HG03025 (cell line): ENCODE results near the gene ZNF519.
"Not testable (repeated sequence)": the region's sequence is repeated elsewhere in the genome, so short reads cannot be mapped to it uniquely, and the experiment has no call there.

Experiments used
- ATAC-seq: cut with Tn5 transposase; IDR thresholded peaks from one replicate; pipeline ENCODE4 v1.9.1; 2021; ENCODE audit warnings: mild to moderate bottlenecking, moderate library complexity; ENCODE audit not compliant: unreplicated experiment, low FRiP score

The ZNF519 gene

GRCh38 chr18:14147935-14148865, 16.0 kb upstream of the ZNF519 start:
- not testable (repeated sequence) for ATAC-seq

GRCh38 chr18:14146771-14147170, 14.5 kb upstream of the ZNF519 start:
- ATAC-seq: not testable (repeated sequence)

DNA sequence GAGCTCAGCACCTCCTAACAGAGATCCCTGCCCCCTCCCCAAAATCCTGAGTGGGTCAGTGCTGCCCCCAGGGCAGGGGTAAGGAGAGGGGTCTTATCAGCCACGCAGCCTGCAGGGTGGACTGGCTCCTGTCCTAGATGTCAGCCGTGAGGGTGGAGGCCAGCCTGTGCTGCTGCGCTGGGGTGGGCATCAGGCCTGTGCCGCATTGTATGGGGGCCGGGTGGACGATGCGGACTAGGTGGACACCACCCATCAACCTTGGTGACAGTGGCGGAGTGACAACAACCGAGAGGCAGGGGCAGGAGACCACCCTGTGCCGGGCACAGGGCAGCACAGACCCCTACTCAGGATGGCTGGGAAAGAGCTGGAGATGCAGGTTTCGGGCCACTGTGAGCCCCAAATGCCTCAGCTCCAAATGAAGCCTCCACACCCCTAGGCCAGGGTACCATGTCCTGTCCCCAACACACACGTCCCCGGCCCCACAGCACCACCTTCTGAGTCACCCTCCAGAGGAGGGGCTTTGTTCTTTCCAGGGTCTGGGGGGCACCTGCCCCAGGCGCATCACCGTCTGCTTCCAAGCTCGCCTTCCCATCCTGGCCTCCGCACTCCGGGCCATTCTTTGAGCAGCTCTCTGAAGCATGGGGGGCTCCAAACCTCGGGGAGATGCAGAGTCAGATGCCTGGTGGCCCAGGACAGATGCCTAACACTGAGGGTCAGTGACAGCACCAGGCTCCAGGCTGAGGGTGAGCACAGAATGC, 13.5 kb upstream of the ZNF519 start:
- ATAC-seq: not testable (repeated sequence)

DNA sequence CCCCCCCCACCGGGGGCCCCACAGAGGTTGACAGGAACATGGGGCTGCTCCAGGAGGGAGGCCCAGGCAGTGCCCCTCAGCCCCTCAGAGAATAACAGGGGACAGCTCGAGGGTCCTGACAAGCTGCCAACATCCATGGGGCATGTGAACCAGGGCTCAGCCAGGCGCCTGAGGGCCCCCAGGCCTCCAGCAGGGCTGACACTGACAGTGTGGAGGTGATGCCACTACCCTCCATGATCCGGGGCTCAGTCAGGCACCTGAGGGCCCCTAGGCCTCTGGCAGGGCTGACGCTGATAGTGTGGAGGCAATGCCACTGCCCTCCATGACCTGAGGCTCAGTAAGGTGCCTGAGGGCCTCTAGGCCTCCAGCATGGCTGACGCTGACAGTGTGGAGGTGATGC, 12.8 kb upstream of the ZNF519 start:
- not testable (repeated sequence) for ATAC-seq

- no peak for ATAC-seq
Measured at GRCh38 chr18:14144628-14144895, 12.3 kb upstream of the ZNF519 start.

- not testable (repeated sequence) for ATAC-seq
Measured at GRCh38 chr18:14143871-14144627, 11.8 kb upstream of the ZNF519 start.

DNA sequence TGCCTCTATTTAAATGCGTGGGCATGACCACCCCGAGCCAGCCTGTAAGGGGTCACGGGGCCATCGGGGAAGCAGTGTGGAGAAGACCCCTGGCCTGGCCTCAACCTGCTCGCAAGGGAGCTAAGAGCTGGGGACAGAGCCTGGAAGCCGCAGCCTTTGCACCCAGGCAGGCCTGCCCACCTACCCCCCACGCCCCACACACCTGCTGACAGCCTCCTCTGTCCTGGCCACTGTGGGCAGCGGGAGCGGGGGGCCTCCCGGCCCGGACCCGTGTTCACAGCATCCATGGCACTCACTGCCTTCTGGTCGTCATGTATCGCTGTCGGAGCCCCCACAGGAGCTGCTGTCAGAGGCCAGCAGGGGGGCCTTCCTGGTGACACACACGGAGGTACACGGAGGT, 11.2 kb upstream of the ZNF519 start:
- not testable (repeated sequence) for ATAC-seq

DNA sequence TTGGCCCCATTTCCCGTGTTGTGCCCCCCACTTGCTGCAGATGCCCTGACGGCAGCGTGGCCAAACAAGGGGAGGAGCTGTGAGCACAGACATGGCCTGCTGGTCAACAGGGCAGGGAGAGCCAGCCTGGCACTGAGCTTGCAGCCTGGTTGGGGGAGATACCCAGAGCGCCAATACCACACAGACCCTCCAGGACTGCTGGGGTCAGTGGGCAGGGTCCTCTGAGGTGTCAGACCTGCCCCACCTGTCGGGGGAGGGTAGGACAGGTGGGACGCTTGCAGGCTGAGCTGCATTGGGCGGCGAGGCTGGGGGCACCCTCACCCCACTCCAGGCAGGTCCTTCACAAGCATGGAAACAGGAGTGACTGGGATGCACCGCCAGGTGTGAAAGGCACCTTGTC, 9.9 kb upstream of the ZNF519 start:
- ATAC-seq: not testable (repeated sequence)

GRCh38 chr18:14139583-14139982, 7.3 kb upstream of the ZNF519 start:
- ATAC-seq: not testable (repeated sequence)

DNA sequence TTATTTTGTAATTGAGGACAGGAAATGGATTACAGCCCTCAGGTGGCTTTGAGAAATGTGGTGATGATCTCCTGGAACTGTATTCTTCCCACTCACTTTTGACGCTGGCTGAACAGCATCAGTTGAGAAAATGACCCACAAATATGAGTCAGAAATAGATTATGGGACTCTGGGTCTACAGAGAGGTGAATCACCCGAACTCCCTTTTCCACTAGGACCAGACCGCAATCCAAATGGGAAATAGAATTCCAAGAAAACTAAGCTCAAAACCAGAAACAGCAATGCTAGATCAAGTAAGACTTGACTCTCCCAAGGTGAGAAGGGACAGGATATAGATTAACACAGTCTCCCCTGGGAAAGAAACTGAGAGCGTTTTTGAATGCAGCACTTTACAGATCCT, 5.7 kb upstream of the ZNF519 start:
- not testable (repeated sequence) for ATAC-seq

DNA sequence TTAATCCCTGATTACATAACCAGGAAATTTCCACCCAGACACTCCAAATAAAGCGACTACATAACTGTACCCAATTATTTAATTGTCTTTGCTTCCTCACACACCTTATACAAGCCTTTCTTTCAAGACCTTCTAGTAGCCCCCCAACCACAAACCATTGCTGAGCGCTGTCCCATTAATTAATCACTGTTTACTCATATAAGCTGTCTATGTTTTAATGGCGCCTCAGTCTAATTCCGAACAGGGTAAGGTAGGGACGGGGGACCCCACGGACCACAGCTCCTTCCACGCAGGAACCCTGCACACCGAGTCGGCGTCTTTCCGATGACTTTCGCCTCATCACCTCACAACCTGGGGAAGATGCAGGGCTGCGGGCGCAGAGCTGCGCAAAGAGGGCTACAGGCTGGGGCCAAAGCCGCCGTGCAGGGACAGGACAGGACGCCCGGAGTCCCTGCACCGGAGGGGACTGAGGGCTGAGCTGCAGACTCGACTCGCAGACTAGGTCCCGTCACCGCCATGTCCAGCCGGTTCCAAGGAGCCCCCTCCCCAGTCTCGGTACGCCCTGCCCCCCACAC, 452 bp downstream of the ZNF519 start:
- ATAC-seq: peak; percentile 29

DNA sequence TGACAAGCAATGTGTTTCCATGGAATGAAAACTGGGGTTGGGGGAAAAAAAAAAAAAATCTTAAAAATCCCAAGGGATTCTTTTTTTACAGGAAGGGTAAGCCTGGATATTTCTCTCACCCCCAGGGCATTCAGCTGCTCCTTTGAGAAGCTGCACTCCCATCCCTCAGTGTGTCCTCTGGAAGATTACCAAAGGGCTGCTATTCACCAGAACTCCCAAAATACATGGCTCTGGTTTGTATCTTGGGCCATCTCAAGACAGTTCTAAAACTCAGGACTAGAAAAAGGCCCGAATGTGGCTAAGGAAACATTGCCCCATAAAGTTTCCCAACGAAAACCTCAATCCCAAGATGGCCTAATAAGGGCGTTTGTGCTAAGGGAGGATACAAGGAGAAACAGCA, 1.4 kb downstream of the ZNF519 start:
- not testable (repeated sequence) for ATAC-seq

DNA sequence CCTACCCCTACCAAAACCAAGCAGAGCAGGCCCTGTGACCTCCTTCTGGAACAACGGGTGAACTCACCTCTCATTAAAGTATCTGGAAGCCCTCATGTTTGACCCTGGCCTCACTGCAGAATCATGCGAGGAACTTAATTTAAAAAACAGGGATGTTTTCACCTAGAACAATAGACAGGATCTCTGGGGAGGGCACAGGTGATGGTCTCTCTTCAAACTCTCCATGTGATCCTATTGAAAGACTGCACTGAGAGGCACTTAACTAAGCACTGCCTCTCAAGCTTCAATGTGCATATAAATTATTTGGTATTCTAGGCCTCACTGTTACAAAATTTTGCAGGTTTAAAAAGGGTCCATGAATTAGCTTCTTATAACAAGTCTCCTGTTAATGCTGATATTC, 7.5 kb downstream of the ZNF519 start:
- no peak for ATAC-seq

GRCh38 chr18:14122097-14122496, 10.1 kb downstream of the ZNF519 start:
- ATAC-seq: no peak

GRCh38 chr18:14120926-14121325, 11.3 kb downstream of the ZNF519 start:
- no peak for ATAC-seq

GRCh38 chr18:14117606-14118005, 14.6 kb downstream of the ZNF519 start:
- no peak for ATAC-seq

- ATAC-seq: no peak
Measured at GRCh38 chr18:14106906-14107305, 25.3 kb downstream of the ZNF519 start.

- ATAC-seq: no peak
Measured at GRCh38 chr18:14104906-14105748, 27.1 kb downstream of the ZNF519 start.

DNA sequence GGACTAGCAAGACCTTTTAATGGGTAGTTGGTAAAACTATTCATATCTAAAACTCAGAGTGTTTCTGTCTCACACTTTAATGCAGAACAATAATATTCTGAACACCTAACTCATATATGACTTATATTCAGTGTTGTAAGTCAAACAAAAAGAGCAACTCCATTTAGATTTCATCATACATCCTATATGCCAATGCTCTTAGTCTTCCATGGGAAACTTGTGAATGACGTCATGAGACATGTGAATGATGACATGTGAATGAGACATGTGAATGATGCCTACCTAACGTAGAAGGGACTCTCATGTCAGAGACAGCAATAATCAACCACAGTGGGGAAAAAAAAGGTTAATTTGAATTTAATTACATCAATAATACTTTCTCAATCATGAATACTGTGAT, 28.0 kb downstream of the ZNF519 start:
- no peak for ATAC-seq
